Activated CD8-positive, alpha-beta memory T cell treated with anti-CD3 and anti-CD28 coated beads for 24 hours (primary cell): ENCODE data around the gene BCAS1.
"Not testable (repeated sequence)": the region's sequence is repeated elsewhere in the genome, so short reads cannot be mapped to it uniquely, and the experiment has no call there.

Experiments used
- DNase-seq: peaks from one replicate; pipeline ENCODE4 v3.0.0-alpha.2; 2020

Gene BCAS1

DNA sequence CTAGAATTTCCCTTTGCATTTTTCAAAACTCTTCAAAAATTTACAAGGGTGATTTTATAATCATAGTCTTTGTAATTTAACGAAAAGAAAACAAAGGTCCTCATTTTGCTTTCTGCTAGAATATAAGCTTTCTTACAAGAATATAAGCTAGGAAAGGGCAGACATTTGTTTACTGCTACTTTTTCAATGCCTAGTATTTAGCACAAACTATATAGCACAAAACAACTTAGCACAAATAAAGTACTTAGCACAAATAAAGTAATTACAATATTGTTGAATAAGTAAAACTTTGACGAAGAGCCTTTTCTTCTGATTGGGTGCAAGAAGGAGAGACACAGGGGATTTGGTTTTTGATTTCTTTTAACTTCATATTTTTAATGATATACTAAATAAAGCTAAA is 87.8 kb downstream of the BCAS1 start:
- no peak for DNase-seq

DNA sequence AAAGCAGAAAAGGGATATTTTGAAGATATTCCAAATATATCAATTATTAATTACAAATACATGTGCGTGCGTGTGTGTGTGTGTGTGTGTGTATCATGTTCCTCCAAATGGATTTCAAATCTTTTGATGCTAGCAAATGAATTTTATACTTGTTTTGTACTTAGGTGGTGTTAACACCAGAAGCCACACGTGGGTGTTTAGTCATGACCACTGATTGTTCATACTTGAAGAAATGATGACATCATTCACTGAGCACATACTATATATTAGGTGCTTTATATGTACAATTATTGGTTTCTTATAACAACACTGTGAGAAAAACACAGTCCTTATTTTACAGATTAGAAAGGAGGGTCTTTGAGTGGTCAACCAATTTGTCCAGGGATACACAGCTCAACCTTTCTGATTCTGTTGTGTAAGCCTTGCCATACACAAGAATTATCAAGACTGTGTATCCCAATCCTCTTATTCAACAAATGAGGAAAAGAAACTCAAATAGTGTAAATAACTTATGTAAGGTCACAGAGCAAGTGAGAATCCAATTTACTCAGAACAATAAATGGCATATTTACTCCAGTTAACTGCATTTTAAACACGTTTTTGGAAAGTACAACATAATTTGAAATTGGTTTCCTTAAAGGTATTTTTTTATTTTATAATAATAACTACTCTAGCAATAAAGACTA is 88.5 kb downstream of the BCAS1 start:
- no peak for DNase-seq

DNA sequence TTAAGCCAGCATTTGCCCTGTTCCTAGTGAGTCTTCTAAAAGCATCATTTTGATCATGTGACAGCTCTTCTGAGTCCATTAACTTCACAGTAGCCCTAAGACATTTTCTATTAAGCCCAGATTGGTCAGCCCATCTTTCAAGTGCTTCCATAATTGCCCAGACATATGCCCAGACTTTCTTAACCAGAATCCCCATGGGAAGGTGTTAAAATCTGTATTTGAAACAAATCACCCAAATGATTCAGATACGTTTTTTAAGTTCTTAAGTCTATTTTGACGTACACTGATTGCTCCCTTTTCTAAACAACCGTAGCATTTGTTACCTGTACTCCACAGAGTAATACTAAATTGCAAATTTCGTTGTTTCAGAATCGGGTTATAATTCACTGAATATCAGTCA is 89.3 kb downstream of the BCAS1 start:
- no peak for DNase-seq

DNA sequence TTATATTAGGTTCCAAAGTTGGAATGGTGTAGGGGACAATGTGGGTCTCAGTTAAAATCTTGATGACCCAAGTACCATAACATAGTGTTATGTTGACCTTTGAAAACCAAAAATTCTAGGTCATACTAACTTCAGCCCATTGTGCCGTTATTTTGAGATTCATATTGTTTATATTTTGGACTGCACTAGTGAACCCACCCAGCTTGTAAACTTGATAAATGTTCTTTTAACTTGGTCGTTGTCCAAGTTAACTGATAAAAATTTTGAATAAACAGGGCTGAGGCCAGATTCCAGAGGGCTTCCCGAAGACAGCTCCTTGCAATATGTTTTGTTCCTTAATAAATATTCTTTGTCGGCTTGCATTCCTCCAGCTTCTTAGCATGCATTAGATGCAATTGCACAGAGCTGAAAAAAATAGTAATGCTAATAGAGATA is 90.3 kb downstream of the BCAS1 start:
- DNase-seq = no peak

DNA sequence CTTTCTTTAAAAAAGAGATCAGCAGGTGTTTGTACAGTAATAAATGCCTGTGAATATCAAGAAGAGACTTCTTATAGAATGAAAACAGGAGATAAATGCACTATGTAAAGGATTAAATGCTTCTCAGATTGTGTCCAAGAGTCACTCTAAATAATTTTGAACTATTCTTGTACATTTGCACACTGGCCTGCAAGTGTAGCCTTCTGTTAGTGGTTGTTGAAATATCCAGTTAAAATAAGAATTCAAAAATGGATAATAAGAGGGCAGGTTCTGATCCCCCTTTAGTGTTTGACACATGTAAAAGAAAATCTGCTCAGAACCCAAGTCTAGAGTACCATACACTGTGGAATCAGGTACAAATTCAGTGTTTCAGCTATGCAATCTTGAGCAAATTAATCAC is 91.9 kb downstream of the BCAS1 start:
- DNase-seq = no peak

DNA sequence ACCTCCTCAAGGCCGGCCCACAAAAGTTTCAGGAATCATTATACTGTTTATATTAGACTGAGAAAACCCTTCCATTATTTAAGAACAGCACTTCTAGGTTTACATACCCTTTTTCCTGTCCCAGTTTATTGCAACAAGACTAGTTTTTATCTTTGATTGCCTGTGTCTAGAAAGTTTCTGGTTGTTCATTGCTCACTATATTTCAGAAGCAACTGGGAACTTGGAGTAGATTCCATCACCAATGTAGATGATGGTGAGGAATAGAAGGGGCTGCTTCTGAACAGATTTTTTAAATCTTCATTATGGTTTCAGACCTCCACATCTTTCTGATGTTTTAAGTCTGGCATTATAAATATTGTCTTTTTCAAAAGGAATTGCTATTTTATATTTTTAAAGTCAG is 93.0 kb downstream of the BCAS1 start:
- DNase-seq = no peak

DNA sequence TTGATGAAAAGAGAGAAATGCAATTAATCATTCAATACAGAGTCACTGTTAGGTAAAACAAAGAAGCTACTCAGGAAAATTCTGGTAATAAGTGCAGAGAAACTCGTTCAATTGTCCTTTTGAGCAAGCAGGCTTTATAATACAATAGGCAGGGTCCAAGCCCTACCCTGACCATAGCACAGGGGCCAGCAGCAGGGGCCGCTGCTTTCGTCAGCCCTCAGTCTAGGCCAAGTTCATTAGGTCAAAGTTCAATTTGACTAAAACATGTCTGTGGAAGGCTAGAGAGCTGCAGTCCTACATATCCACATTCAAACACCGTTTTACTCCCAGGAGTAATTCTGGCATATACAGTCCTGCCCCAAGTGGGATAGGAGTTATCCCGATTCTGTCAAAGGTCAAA is 94.6 kb downstream of the BCAS1 start:
- no peak for DNase-seq

DNA sequence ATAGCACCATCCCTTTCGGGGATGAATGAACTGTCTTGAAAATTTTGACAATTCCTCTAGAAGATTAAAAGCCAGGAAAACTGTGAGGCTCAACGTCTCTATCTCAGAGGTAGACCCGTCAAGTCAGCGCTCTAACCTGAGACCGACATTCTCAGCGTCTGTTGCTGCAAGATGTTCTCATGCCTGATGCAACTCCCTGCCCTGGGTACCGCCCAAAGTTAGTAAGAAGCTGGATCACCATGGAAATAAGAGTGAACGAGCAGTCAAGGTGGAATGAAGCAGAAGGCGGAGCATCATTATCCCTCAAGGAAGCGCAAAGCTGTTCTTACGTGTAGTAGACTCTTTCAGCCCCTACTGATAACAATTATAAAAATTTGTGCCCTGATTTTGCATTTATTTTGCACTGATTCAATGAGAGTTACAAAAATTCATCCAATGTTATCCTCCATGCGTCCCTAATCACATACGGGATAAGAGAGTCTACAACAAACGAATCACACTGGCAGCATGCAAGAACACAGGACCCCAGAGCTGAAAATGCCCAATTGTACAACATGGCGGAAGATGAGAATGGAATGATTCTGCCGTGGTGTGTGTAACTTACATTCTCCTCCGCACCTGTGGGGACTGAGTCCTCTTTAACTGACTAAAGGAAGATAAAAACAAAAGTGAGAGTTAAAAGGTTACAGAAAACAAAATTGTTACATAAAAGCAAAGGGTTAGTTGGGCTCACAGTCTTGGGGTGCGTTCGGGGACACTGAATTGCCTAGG is 95.4 kb downstream of the BCAS1 start:
- DNase-seq = no peak

DNA sequence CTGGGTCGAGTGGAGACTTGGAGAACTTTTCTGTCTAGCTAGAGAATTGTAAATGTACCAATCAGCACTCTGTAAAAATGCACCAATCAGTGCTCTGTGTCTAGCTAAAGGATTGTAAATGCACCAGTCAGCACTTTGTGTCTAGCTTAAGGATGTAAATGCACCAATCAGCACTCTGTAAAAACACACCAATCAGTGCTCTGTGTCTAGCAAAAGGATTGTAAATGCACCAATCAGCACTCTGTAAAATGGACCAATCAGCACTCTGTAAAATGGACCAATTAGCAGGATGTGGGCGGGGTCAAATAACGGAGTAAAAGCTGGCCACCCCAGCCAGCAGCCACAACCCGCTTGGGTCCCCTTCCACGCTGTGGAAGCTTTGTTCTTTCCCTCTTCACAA is 96.5 kb downstream of the BCAS1 start:
- DNase-seq = not testable (repeated sequence)

DNA sequence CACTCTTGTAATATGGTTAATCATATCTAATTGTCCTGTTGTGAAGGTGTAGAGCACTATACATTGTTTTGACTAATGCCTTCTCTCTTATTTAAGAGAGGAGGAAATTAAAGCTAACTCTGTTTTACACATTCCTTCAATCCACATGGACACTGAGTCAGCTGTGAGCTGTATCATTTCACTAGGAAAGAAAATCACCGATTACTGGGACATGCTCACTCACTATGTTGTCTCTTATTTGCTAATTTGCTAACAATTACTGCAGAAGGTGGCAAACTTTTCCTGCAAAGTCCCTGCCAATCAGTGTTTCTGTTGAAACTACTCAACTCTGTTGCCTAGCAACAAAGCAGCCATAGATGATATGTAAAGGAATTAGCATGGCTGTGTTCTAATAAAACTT is 98.2 kb downstream of the BCAS1 start:
- no peak for DNase-seq

DNA sequence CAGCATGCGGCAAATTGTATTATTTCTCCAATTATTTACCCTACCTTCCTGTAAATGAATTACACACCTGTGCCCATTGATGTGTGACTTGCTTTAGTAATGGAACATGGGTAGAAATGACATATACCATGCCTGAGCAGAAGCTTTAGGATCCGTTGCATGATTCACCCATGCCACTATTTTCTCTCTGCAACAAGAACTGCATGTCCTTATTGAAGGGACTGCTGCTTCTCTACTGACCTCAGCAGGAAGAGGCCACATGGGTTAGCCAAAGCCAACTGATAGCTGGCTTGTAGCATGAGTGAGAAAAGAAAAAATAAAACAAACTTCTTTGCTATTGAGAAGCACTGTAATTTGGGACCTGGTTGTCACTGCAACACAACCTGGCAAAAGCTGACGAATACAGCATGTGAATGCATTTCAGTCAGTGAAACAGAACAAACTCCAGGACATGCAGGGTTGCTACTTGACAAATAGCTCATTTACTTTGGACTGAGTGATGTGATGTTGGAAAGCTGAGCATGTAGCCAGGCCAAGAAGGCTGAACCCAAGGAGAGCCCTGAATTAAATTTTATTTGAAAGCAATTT is 99.2 kb downstream of the BCAS1 start:
- no peak for DNase-seq

DNA sequence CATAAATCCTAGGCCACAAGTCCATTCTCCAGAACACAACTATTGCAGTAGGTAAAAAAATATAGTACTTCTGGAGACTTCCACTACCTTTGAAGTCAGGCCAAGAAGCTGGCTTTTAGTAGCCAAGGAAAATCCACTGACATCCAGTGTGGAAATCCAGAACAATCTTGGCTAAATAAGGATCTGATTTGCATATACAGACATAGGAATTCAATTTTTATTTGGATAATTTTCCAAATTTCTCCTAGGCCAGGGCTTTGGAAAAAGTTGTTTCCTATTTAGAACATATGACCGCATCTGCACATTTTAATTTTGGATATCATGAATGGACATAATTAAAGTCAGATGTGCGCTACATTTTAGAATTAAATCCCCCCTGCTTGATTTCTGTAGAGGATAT is 100.2 kb downstream of the BCAS1 start:
- no peak for DNase-seq

DNA sequence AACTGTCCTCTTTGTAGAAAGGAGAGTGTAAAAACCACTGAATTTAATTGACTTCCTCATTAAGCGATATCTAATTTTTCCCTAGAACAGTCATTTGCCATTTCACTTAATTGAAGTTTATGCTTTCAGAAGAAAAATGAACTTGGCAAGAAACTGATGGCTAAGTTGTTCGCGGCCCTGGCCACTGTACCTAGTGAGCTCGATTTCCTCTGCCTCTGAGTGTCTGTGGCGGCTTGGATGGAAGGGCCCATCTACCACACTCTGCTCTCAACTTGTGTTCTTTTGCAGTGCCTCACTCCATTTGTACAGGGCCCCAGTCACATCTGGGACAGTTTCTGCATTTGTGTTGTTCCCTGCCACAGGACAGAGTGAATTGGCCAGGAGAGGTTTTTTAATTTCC is 102.9 kb downstream of the BCAS1 start:
- DNase-seq = no peak

DNA sequence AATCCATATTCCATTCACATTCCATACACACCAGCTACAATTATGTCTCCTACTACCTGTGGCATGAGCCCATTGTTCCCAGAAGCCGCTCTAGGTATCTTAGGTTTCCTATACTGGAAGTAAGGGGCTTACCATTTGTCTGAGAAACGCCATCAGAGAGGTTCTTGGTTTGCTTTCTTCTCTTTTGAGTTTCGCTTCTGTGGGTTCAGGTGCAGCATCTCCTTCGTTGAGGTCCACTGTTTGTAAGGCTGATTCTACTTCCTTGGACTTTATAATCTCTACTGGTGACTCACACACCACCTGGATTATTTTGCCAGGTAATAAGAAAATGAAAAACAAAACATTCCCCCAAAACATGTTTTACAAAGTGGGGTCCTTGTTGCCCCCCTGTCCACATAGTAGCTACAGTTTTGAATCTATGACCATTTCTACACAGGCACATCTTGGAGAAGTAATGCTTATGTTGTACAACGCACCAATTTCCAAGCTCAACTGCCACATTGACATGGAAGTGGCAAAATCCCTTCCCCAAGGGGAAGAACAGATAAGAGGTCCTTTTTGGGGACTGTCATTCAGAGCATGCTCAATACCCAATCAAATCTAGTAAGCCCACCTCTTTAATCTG is 103.5 kb downstream of the BCAS1 start:
- no peak for DNase-seq

DNA sequence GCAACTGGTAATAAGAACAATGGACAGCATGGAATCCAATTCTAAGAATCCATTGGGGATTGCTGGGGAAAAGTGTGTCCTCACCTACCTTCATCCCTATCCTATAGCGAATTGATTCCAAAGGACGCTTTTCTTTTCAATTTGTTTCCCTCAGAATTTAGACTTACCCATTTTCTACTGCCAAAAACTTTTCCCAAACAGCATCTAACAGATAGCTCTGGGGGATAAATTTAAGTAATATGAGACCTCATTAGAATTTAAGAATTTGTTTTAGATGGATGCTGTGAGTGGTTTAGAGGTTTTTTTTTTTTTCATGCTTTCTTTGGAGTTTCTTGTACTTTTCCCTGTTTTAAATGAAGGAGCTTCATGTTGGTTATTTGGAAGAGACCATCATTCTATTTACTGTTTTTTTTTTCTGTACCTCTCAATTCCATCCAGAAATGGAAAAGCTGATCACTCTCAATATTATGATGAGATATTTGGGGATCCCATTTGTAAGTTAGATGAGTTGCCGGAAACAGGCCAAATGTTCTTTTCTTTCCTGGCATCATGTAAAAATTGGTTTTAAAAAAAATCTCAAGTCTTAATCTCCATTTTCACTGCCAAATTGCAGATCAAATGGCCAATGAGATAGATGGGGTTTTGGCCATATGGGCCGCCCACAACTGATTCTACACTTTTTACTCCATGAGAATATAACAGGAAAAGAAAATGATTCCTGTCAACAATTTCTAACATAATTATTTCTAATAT is 105.7 kb downstream of the BCAS1 start:
- DNase-seq = no peak

DNA sequence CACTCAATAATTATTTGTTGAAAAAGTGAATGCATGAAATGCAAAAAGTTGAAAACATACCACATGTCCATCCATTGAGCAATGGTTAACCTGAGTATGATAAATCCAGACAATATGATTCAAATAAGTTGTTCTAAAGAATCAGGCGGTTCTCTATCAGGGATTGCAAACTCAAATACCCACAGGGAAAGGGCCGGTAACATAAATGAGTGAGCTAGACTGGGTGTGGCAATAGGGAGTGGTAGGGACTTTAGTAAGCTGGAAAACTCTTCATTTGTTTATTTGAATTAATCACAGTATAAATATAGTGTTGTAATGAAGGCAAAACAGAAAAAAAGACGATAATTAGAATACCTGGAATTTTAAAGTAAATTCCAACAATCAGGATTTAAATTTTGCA is 106.3 kb downstream of the BCAS1 start:
- DNase-seq = no peak

DNA sequence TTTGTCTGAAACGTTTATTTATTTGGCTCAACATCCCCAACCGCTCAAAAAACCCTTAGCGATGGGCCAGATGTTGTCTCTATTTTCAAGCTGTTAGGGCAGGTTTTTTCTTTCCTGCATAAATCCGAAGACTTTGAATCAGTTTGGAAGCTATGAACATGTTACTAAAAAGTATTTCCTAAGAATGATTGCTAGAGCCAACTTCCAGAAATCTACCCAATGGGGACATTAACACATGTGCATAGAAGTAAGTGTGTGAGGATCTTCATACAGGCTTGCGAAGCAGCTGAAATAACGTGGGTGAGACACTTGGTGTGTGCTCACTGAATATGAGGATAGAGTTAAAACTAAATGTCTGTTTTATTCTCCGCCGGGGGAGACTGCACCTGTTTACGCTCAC is 106.8 kb downstream of the BCAS1 start:
- DNase-seq = no peak

DNA sequence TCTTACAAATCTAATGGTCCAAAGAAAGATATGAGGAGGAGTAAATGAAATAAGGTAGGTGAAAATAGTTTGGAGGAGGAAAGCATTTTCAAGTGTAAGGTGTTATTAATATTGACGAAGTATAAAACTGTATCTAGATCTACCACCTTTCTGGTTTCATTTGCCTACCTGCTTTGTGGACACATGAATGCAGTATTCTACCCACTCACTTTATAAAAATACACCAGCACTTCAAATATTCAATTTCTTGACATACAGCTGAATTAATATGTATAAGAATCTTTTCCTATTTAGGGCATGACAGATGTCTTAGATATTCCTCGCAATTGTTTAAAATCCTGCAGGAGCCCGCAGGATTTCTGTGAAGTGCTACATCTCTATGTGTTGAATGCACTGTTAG is 108.0 kb downstream of the BCAS1 start:
- no peak for DNase-seq

DNA sequence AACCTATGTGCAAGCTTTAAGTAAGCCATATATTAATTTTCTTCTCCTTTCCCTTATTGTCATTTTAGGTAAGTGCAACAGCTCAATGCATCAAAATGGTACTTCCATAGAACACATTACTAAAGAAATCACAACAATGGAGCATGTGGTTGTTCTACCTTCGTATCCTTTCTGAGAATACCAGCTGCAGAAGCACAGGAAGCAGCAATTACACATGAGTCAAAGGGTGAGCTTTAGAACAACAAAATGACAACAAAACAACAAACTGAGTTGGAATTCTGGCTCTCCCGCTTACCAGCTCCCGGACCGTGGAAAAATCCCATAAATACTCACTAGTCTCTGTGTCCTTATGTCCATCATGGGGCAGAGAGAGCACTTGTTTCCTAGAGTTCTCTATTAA is 108.9 kb downstream of the BCAS1 start:
- DNase-seq = no peak

DNA sequence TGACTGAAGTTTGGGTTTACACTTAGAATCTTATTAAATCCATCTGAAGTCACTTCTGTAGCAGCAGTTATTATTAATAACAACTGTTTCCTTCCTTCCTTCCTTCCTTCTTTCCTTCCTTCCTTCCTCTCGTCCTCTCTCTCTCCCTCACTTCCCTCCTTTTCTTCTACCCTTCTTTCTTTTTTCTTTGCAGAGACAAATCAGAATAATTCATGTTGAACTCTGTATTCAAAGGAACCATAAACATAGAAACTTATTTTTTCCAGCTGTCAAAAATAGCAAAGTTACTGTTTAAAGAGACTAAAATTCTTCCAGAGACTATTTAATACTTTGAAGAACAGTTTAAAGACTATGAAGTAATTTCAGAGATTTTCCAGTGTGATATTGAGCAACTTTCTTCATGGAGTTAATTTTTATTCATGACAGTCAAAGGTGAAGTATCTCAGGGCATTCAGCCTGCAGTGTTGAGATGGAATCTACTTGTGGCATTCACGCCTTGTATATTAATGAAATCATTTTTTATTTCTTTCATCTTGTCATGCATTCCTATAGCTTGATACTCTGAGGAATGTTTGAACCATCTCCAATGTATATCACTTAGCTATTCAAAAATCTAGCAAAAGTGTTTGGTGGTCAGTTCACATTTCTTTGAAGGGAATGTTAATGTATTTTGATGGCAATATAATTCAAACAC is 109.7 kb downstream of the BCAS1 start:
- DNase-seq = no peak

DNA sequence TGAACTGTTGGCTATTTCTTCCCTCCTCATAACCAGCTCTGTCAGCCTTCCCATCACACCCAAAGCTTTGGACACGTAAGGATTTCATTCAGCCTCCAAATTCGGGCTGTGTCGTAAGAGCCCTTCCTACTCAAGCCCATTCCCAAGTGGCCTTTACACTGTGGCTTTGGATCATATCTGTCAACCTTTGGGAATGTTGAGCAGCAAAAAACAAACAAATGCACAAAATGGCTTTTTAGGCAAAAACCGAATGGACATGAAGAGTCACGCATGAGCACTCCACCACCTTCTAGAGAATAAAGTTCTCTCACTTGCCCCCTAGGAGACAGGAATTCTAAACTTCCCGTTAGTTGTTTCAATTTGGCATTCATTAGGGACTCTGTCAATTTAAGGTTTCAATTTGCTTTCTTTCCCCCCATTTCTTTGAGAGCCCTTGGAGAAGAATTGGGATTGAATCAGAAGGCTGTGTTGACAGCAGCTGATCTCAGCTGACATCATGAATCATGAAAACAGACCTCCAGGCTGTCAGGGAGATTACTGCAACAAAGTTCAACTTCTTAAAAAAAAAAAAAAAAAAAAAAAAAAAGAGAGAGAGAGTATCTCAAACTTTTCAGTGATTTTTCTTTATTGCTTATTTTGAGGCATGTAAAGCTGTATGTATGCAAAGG is 110.3 kb downstream of the BCAS1 start:
- DNase-seq = no peak

DNA sequence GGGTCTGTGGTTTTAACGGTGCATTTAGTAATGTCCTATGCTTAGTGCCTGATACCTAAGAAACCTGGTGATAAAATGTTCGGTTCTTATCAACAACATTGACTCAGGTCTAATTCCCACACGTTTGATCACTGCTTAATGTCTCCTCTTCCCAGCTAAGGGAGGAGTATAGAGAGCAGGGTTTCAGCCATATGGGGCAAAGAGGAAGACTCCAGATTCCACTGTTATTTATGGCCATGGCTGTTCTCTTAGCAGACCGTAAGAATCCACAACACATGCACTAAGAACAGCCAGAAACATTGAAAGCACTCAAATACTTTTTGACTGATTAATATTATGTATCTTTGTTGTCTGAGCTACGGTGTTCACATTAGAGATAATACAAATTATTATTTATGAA is 112.1 kb downstream of the BCAS1 start:
- DNase-seq = no peak
